Dermis blood vessel endothelial cell (primary cell): ENCODE data around the gene OR10H2. TPM values are rescaled to one million over a fixed set of nuclear protein-coding genes. Genes with fewer than 3 reads are reported as not detected.
"Not testable (repeated sequence)": the region's sequence is repeated elsewhere in the genome, so short reads cannot be mapped to it uniquely, and the experiment has no call there.

ENCODE experiments used
- DNase-seq: peaks from one replicate; pipeline ENCODE4 v3.0.0; 2010
- total RNA-seq: library from RNA; depleted of rRNA; stranded (reverse); fragments of >200 nt; gene quantifications from 2 replicates; pipeline ENCODE4 v1.2.3, GENCODE V29; 2014

The OR10H2 gene
- total RNA-seq, 1 donor from 2014 or later: not detected

DNA sequence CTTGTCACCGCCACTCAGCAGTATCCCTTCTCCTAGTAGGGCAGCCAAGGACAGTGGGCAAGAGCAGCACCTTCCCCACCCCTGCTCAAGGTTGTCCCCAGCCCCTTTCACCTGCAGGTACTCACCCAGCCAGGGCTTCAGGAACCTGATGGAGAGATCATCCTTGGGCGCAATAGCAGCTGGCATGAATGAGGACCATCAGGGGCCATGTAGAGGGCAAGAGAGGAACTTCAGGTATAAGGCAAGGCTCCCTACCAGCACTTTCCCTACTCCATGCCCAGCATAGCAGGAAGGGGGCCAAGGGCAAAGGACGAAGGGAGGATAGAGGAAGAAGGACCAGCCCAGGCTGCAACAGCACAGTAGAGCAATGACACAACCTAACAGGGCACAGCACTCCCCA is 46.3 kb downstream of the OR10H2 start:
- DNase-seq: not testable (repeated sequence)

DNA sequence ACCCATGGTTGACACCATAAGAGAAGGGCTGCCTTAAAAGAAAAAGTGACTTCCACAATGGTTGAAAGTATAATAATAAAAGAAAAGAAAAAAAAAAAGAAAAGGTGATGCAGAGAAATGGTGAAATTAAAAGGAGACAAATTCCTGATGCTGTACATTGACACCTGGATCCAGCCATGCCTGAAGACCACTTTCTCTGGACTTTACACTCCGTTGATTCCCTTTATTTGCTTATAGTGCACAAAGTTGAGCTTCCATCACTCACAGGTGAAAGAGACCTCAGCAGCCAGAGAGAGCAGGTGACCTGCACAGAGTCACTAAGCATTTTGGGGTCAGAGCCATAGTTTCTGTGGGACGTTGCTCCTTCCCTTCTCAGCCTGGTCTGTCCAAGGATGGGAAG is 47.4 kb downstream of the OR10H2 start:
- no peak for DNase-seq

DNA sequence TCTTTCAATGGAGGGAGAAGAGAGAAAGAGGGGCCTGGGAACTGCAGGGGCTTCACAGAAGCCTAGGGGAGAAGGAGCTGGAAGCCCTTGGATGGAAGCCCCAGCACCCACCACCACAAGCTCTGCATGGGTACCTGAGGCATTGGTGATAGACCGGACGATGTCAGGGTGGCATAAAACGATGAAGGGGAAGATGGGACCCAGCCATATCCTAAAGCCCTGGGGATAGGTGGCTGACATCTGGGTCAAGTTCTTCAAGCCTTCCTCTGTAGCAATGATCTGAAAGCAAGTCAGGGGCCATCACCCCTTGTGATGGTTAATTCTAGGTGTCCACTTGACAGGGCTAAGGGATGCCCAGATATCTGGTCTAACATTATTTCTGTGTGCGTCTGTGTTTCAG is 48.4 kb downstream of the OR10H2 start:
- DNase-seq: no peak

DNA sequence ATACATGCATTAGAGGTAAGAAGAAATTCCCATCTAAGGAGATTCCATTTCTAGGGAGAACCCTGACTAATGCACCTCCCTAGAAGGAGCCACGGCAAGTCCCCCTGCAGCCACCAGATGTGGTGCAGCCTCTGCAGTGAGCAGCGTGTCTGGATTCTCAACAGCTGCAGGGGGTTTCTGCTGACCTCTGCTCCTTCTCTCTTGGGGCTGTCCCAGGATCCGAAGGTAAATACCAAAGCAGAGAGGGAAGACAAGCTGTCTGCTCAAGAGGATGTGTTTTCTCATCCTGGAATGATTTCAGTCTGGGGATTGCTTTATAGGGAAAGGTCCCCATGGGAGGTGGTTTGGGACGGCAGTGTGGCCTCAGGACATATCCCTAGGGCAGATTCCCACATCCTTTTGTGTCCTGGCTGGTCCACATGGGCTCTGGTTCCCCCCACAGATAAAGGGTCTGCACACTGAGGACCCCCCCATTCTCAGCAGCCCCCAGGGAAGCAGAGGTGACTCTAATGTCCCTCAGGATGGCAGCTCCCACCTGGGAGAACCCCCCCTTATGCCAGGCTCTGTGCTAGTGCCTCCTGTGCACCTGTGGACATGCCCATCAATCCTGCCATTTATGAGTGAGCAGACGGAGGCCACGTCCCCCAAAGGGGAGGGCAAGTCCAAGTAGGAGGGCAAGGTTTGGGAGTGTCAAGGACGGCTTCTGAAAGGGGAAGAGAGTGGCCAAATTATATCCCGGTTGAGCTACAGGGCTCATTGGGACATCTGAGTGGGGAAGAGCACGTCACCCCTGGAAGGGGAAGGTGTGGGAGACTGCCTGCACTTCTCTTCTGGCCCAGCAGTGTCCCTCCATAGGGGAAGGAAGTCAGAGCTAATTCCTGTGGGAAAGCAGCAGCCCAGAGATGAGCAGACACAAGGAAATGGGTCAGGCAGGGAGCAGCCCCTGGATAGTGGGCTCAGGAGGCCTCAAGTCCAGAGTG is 49.5 kb downstream of the OR10H2 start:
- no peak for DNase-seq

Other genes starting within 250 kb of the OR10H2 start
- gene PGLYRP2, start 248.5 kb upstream of the OR10H2 start, total RNA-seq: 0.05 TPM in 1 of 2 replicates, not detected in the other
- gene CYP4F22, start 219.5 kb upstream of the OR10H2 start, total RNA-seq: not detected in 2 replicates
- gene CYP4F8, start 112.8 kb upstream of the OR10H2 start, total RNA-seq: not detected in 2 replicates
- not detected in 2 replicates for gene CYP4F3, start 87.1 kb upstream of the OR10H2 start, total RNA-seq
- gene CYP4F12, start 54.9 kb upstream of the OR10H2 start, total RNA-seq: not detected in 2 replicates
- gene OR10H3, start 10.0 kb downstream of the OR10H2 start, total RNA-seq: not detected in 2 replicates
- not detected in 2 replicates for gene OR10H5, start 59.6 kb downstream of the OR10H2 start, total RNA-seq
- gene OR10H1, start 87.6 kb downstream of the OR10H2 start, total RNA-seq: not detected in 2 replicates
- gene CYP4F2, start 170.1 kb downstream of the OR10H2 start, total RNA-seq: not detected in 2 replicates
- not detected in 2 replicates for gene CYP4F11, start 206.5 kb downstream of the OR10H2 start, total RNA-seq
- not detected in 2 replicates for gene OR10H4, start 221.0 kb downstream of the OR10H2 start, total RNA-seq